Caco-2 (cell line): ENCODE data around the gene VKORC1. TPM values are rescaled to one million over a fixed set of nuclear protein-coding genes. Genes with fewer than 3 reads are reported as not detected.

Source experiments
- BruUV-seq: library from RNA; stranded (reverse); fragments of 400-500 nt; replicated peaks from 2 replicates; lab custom pipeline; 2021; lab: Mats Ljungman, UMichigan
- CTCF ChIA-PET: fragments of 300-600 bp; sonication (Branson Sonifier 250); formaldehyde crosslinking; loops from one replicate; lab custom pipeline; 2022; ENCODE audit warnings: antibody characterized with exemption; lab: Charles Lee
- POLR2A ChIA-PET: fragments of 300-600 bp; sonication (Branson Sonifier 250); formaldehyde crosslinking; loops from one replicate; lab custom pipeline; 2022; ENCODE audit warnings: antibody characterized with exemption; lab: Charles Lee
- DNase-seq, 2 experiments: peaks; one replicate each; pipeline versions ENCODE4 v3.0.0 to v3.0.0-alpha.2; 2020 to 2022
- H3K27me3 ChIP-seq: replicated peaks from 2 replicates; pipeline ENCODE4 v1.6.0; 2011; ENCODE audit warnings: low read length; ENCODE audit not compliant: control insufficient read depth, insufficient read depth
- H3K36me3 ChIP-seq: 2 replicates; pipeline ENCODE4 v1.5.1; 2011; ENCODE audit warnings: low read length; ENCODE audit not compliant: control insufficient read depth, insufficient read depth
- H3K4me1 ChIP-seq: fragments of 250-450 bp; sonication (Bioruptor Pico); 2 replicates; pipeline ENCODE4 v1.5.1; 2020; ENCODE audit warnings: mild to moderate bottlenecking
- H3K4me3 ChIP-seq: 2 replicates; pipeline ENCODE4 v1.5.1; 2011; ENCODE audit warnings: low read depth, mild to moderate bottlenecking, control low read depth, low read length
- H3K9me3 ChIP-seq: fragments of 250-450 bp; sonication (Bioruptor Pico); 2 replicates; pipeline ENCODE4 v1.5.1; 2020; ENCODE audit warnings: mild to moderate bottlenecking, moderate library complexity
- H3K27ac Mint-ChIP-seq: one replicate; pipeline ENCODE4 v1.8.0; 2022; ENCODE audit warnings: mixed read lengths; ENCODE audit not compliant: unreplicated experiment
- H3K27me3 Mint-ChIP-seq: one replicate; pipeline ENCODE4 v1.8.0; 2022; ENCODE audit warnings: mixed read lengths; ENCODE audit not compliant: insufficient read depth, unreplicated experiment
- H3K36me3 Mint-ChIP-seq: one replicate; pipeline ENCODE4 v1.8.0; 2022; ENCODE audit warnings: mild to moderate bottlenecking, mixed read lengths; ENCODE audit not compliant: insufficient read depth, unreplicated experiment
- H3K4me1 Mint-ChIP-seq: one replicate; pipeline ENCODE4 v1.8.0; 2022; ENCODE audit warnings: low read depth, mixed read lengths; ENCODE audit not compliant: unreplicated experiment
- H3K4me3 Mint-ChIP-seq: one replicate; pipeline ENCODE4 v1.8.0; 2022; ENCODE audit warnings: mild to moderate bottlenecking, moderate library complexity, mixed read lengths; ENCODE audit not compliant: unreplicated experiment
- H3K9me3 Mint-ChIP-seq: one replicate; pipeline ENCODE4 v1.8.0; 2022; ENCODE audit warnings: mixed read lengths; ENCODE audit not compliant: unreplicated experiment
- intact Hi-C: fragments of 100-400 bp; cut with micrococcal nuclease; formaldehyde crosslinking; loops from one replicate; pipeline ENCODE4 v1.10.0; 2022; ENCODE audit not compliant: unreplicated experiment
- total RNA-seq: library from RNA; stranded (reverse); gene quantifications from 2 replicates; pipeline ENCODE4 v1.2.3, GENCODE V29; 2022
- TF ChIP-seq, protein P1 (sequence below), 2 experiments: fragments of 200-600 bp in 1 of 2; IDR thresholded peaks; 1 replicate in 1 of 2; 2 replicates in 1 of 2; pipeline versions ENCODE4 v1.5.1 to v1.8.0; 2011 to 2022; ENCODE audit warnings: antibody characterized with exemption in 1 of 2, control low read depth in 1 of 2, inconsistent platforms in 1 of 2, low read depth in 1 of 2, low read length in 1 of 2, mild to moderate bottlenecking in 1 of 2, moderate library complexity in 1 of 2; ENCODE audit not compliant: insufficient read depth in 1 of 2, severe bottlenecking in 1 of 2, unreplicated experiment in 1 of 2

VKORC1 gene
- total RNA-seq, 1 experiment from 2014 or later: 61.3 TPM

DNA sequence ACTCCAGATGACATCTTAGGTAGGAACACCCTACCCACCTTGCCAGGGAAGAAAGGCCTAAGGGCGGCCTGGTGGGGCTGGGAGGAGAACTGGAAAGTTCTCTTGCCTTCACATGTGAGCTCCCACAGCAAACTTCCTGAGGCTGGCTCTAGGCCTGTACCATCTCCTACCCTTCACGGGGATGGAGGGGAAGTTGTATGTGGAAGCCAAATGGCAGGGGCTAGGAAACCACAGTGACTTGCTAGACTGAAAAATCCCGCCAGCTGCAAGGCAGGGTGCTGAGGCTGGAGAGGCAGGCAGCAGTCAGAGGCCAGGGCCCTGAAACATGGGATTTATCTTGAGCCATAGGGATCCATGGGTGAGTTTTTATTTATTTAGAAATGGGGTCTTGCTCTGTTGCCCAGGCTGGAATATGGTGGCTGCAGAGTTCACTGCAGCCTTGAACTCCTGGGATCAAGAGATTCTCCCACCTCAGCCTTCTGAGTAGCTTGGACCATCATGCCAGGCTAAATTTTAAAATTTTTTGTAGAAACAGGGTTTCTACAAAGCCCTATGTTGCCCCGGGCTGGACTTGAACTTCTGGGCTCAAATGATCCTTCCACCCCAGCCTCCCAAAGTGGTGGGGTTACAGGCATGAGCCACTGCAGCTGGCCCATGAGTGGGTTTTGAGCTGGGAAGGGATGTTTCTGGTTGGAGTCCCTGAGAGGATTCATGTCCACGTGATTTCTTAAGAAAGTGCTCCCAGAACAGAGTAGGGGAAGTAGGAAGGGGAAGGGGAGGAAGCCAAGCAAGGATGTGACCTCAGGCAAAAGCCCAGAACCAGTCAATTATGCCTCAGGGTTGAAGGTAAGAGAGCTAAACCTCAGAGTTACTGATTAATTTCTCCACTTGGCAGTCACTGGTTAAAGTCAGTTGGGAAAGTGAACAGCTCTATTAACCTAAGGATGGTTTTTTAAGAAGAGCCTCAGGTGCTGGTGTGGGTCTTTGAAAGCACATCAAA lies 18.8 kb upstream of the VKORC1 start:
- H3K4me1 ChIP-seq: peaks cover 16% of the 10 kb centered on the region
- no peak overlapping the region for H3K4me3 ChIP-seq
- H3K36me3 ChIP-seq: no peaks in the 10 kb centered on the region
- Mint-ChIP-seq H3K4me1 (peaks cover 18% of the 10 kb centered on the region), H3K4me3 (no peak overlapping the region), H3K27me3 (no peaks in the 10 kb centered on the region), H3K36me3 (peaks cover 36% of the 10 kb centered on the region), H3K9me3 (no peaks in the 10 kb centered on the region), H3K27ac (no peak overlapping the region)
- no peaks in the 10 kb centered on the region for H3K9me3 ChIP-seq
- peak in 1 of 2 experiments; percentile 43 for DNase-seq
- BruUV-seq: no TSS peak
- ChIA-PET CTCF (no interaction called here), POLR2A (no interaction called here)
- intact Hi-C loops: no loop called here
- TF ChIP-seq, protein P1, sequence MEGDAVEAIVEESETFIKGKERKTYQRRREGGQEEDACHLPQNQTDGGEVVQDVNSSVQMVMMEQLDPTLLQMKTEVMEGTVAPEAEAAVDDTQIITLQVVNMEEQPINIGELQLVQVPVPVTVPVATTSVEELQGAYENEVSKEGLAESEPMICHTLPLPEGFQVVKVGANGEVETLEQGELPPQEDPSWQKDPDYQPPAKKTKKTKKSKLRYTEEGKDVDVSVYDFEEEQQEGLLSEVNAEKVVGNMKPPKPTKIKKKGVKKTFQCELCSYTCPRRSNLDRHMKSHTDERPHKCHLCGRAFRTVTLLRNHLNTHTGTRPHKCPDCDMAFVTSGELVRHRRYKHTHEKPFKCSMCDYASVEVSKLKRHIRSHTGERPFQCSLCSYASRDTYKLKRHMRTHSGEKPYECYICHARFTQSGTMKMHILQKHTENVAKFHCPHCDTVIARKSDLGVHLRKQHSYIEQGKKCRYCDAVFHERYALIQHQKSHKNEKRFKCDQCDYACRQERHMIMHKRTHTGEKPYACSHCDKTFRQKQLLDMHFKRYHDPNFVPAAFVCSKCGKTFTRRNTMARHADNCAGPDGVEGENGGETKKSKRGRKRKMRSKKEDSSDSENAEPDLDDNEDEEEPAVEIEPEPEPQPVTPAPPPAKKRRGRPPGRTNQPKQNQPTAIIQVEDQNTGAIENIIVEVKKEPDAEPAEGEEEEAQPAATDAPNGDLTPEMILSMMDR (IDR thresholded peaks at IDR 0.05; ENCODE audit: insufficient read depth in 1 of 2, low read depth in 1 of 2, low read length in 1 of 2, severe bottlenecking in 1 of 2, unreplicated experiment in 1 of 2): no peak
- no peaks in the 10 kb centered on the region for H3K27me3 ChIP-seq

DNA sequence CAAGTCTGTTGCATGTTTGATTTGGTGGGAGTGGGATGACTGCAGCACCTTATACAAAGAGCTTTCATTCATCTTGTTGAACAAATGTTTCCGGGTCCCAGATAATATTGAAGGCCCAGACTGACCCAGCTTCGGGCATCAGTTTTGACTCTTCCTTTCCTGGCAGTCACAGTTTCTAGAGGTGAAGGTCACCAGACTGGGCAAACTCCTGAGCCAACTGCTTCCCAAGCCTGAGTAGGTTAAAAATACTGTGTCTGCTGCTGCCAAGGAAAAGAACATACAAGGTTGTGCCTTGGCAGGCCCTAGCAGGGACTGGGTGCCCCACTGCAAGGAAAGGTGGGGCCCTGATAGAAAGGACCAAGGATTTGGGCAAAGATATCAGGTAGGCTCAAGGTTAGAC lies 18.1 kb upstream of the VKORC1 start:
- Mint-ChIP-seq H3K36me3 (peaks cover 31% of the 10 kb centered on the region), H3K4me3 (no peak overlapping the region), H3K9me3 (no peaks in the 10 kb centered on the region), H3K27ac (no peak overlapping the region), H3K4me1 (peaks cover 12% of the 10 kb centered on the region), H3K27me3 (no peaks in the 10 kb centered on the region)
- BruUV-seq: no TSS peak
- no peaks in the 10 kb centered on the region for H3K36me3 ChIP-seq
- H3K9me3 ChIP-seq: no peaks in the 10 kb centered on the region
- intact Hi-C loops: no loop called here
- no peak overlapping the region for H3K4me3 ChIP-seq
- ChIA-PET POLR2A (no interaction called here), CTCF (no interaction called here)
- DNase-seq: no peak
- TF ChIP-seq, protein P1 (IDR thresholded peaks at IDR 0.05; ENCODE audit: insufficient read depth in 1 of 2, low read depth in 1 of 2, low read length in 1 of 2, severe bottlenecking in 1 of 2, unreplicated experiment in 1 of 2): no peak
- H3K4me1 ChIP-seq: peaks cover 16% of the 10 kb centered on the region
- H3K27me3 ChIP-seq: no peaks in the 10 kb centered on the region

DNA sequence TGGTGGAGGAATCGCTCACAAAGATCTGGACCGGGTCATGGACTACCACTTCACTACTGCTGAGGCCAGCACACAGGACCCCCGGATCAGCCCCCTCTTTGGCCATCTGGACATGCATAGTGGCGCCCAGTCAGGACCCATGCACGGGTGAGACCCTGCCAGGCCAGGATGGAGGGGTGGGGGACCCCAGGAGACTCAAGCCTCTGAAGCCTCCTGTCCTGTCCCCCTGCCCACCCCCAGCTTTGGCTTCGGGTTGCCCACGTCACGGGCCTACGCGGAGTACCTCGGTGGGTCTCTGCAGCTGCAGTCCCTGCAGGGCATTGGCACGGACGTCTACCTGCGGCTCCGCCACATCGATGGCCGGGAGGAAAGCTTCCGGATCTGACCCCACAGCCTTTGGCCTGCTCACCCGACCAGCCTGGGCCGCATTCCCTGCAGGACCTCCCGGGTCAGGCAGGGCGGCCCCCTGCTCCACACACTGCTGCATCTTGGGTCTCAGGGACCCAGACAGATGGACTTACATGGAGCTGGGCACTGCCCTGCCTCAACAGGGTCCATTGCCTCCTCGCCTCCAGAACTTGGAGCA lies 17.4 kb upstream of the VKORC1 start:
- no peaks in the 10 kb centered on the region for H3K27me3 Mint-ChIP-seq
- no peak overlapping the region for H3K4me3 Mint-ChIP-seq
- ChIA-PET CTCF (no interaction called here), POLR2A (no interaction called here)
- TF ChIP-seq, protein P1 (IDR thresholded peaks at IDR 0.05; ENCODE audit: insufficient read depth in 1 of 2, low read depth in 1 of 2, low read length in 1 of 2, severe bottlenecking in 1 of 2, unreplicated experiment in 1 of 2): no peak
- H3K9me3 Mint-ChIP-seq: no peaks in the 10 kb centered on the region
- Histone ChIP-seq H3K4me3 (no peak overlapping the region), H3K27me3 (no peaks in the 10 kb centered on the region), H3K4me1 (peaks cover 16% of the 10 kb centered on the region), H3K9me3 (no peaks in the 10 kb centered on the region), H3K36me3 (no peaks in the 10 kb centered on the region)
- BruUV-seq: no TSS peak
- intact Hi-C loops: no loop called here
- no peak overlapping the region for H3K27ac Mint-ChIP-seq
- peaks cover 12% of the 10 kb centered on the region for H3K4me1 Mint-ChIP-seq
- peaks cover 24% of the 10 kb centered on the region for H3K36me3 Mint-ChIP-seq
- no peak for DNase-seq
